OCI-LY7 (cell line): ENCODE data around the gene ACADVL. TPM values are rescaled to one million over a fixed set of nuclear protein-coding genes. Genes with fewer than 3 reads are reported as not detected.
A peak's percentile ranks its signal among the peaks of the same experiment; 100 is the strongest.

ENCODE experiments used
- BruUV-seq: library from RNA; stranded (reverse); fragments of 400-500 nt; replicated peaks from 2 replicates; lab custom pipeline; 2021; lab: Mats Ljungman, UMichigan
- CTCF ChIA-PET: fragments of 300-600 bp; sonication (Branson Sonifier 250); formaldehyde crosslinking; loops from one replicate; lab custom pipeline; 2022; ENCODE audit warnings: antibody characterized with exemption; ENCODE audit not compliant: unreplicated experiment; lab: Charles Lee
- POLR2A ChIA-PET: fragments of 300-600 bp; sonication (Branson Sonifier 250); formaldehyde crosslinking; loops from one replicate; lab custom pipeline; 2022; ENCODE audit warnings: antibody characterized with exemption; lab: Charles Lee
- DNase-seq: peaks from one replicate; pipeline ENCODE4 v3.0.0-alpha.2; 2015; ENCODE audit warnings: low spot score
- H2AFZ ChIP-seq: fragments of 200-600 bp; sonication (generic), shearing (Covaris generic); 2 replicates; pipeline ENCODE4 v1.6.1; 2014; ENCODE audit warnings: mild to moderate bottlenecking, antibody characterized with exemption, low read length, moderate library complexity
- H3K27ac ChIP-seq: fragments of 200-600 bp; sonication (generic); 2 replicates; pipeline ENCODE4 v1.5.1; 2014; ENCODE audit warnings: mixed run types, low read depth, mild to moderate bottlenecking, moderate library complexity, low read length, inconsistent platforms; ENCODE audit not compliant: poor library complexity, severe bottlenecking
- H3K36me3 ChIP-seq: fragments of 200-600 bp; sonication (generic); 2 replicates; pipeline ENCODE4 v1.6.1; 2014; ENCODE audit warnings: mild to moderate bottlenecking, antibody characterized with exemption, low read length, moderate library complexity, mixed read lengths; ENCODE audit not compliant: insufficient read depth
- H3K4me1 ChIP-seq: fragments of 200-600 bp; sonication (generic); 2 replicates; pipeline ENCODE4 v1.5.1; 2014; ENCODE audit warnings: mild to moderate bottlenecking, low read length; ENCODE audit not compliant: insufficient read depth, poor library complexity, severe bottlenecking
- H3K4me2 ChIP-seq: fragments of 200-600 bp; sonication (generic); 2 replicates; pipeline ENCODE4 v1.6.1; 2014; ENCODE audit warnings: mild to moderate bottlenecking, low read length
- H3K4me3 ChIP-seq: fragments of 200-600 bp; sonication (generic); 2 replicates; pipeline ENCODE4 v1.5.1; 2014; ENCODE audit warnings: mild to moderate bottlenecking, low read depth, low read length; ENCODE audit not compliant: poor library complexity, severe bottlenecking
- H3K79me2 ChIP-seq: fragments of 200-600 bp; sonication (generic); 2 replicates; pipeline ENCODE4 v1.6.1; 2016; ENCODE audit warnings: low read depth, mild to moderate bottlenecking, low read length, moderate library complexity, mixed read lengths; ENCODE audit not compliant: insufficient read depth
- H3K9me2 ChIP-seq: fragments of 200-600 bp; sonication (generic); 2 replicates; pipeline ENCODE4 v1.6.1; 2016; ENCODE audit warnings: mild to moderate bottlenecking, low read length, mixed read lengths; ENCODE audit not compliant: insufficient read depth
- H3K9me3 ChIP-seq: fragments of 200-600 bp; sonication (generic); 2 replicates; pipeline ENCODE4 v1.6.1; 2014; ENCODE audit warnings: mild to moderate bottlenecking, mixed run types, low read length, mixed read lengths
- H4K20me1 ChIP-seq: fragments of 200-600 bp; sonication (generic); 2 replicates; pipeline ENCODE4 v1.6.1; 2014; ENCODE audit warnings: mild to moderate bottlenecking, antibody characterized with exemption, low read length, moderate library complexity, mixed read lengths; ENCODE audit not compliant: insufficient read depth
- CTCF ChIP-seq: fragments of 200-600 bp; sonication (generic); conservative IDR thresholded peaks from 2 replicates; pipeline ENCODE4 v1.5.1; 2014; ENCODE audit warnings: mild to moderate bottlenecking, antibody characterized with exemption, low read length, moderate library complexity, mixed read lengths
- EZH2phosphoT487 ChIP-seq: fragments of 200-600 bp; sonication (generic); IDR thresholded peaks from 2 replicates; pipeline ENCODE4 v1.6.1; 2018; ENCODE audit warnings: low read depth, borderline replicate concordance, mild to moderate bottlenecking, mixed run types, antibody characterized with exemption, low read length, moderate library complexity, mixed read lengths
- intact Hi-C: fragments of 100-400 bp; cut with micrococcal nuclease; formaldehyde crosslinking; loops from one replicate; pipeline ENCODE4 v1.10.0; 2022; ENCODE audit not compliant: unreplicated experiment
- total RNA-seq, 2 experiments: library from RNA; depleted of rRNA in 1 of 2; stranded (reverse); fragments of >200 nt in 1 of 2; shearing (Covaris generic) in 1 of 2; gene quantifications; 2 replicates each; pipeline ENCODE4 v1.2.3, GENCODE V29; 2014 to 2022

The ACADVL gene
- total RNA-seq, 2 experiments from 2014 or later = 204 to 297 TPM

GRCh38 chr17:7218166-7218565 is 1.6 kb upstream of the ACADVL start:
- TF ChIP-seq CTCF = no peak
- TF ChIP-seq EZH2phosphoT487 = no peak
- DNase-seq = no peak
- no peaks in the 10 kb centered on the region for H3K9me3 ChIP-seq
- no peaks in the 10 kb centered on the region for H4K20me1 ChIP-seq
- H2AFZ ChIP-seq = peak overlapping the region; percentile 17; the same call in 1 of the 2 replicates
- H3K4me2 ChIP-seq = peak overlapping the region; percentile 91
- BruUV-seq = no TSS peak
- H3K27ac ChIP-seq = peak overlapping the region; percentile 71
- peaks cover 64% of the 10 kb centered on the region for H3K4me1 ChIP-seq
- CTCF ChIA-PET = no interaction called here
- no peaks in the 10 kb centered on the region for H3K9me2 ChIP-seq
- peak overlapping the region; percentile 75 for H3K4me3 ChIP-seq
- peaks cover 19% of the 10 kb centered on the region for H3K79me2 ChIP-seq
- peaks cover 25% of the 10 kb centered on the region; the same call in 1 of the 2 replicates for H3K36me3 ChIP-seq
- POLR2A ChIA-PET = no interaction called here
- intact Hi-C loops = no loop called here

DNA sequence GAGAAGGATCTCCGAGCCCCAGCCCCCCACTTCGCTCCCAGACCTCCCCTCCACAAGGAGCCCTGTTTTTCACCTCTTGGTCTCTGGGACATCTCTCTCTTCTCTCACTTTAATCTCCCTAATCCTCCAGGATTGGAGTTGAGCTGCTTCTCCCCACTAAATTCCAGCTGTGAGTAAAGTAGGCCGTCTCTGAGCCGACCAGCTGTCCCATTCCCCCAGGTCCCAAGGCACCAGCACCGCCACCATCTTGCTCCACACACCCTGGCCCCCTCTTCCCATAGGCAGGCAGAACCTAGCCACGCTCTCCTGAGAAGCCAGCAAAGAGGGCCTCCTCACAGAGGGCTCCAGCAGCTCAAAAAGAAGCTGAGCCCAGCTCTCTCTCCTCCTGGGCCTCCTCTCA is 980 bp upstream of the ACADVL start:
- ChIA-PET POLR2A (interaction anchor here (0.5 to 1.5 kb wide), 3 partner anchors 24 to 536 kb away, joined by 3 to 4 read pairs (median 3); partner anchors contain the start of gene GABARAP), CTCF (interaction anchor here (0.6 kb wide), 1 partner anchor 90 kb away, joined by 3 read pairs; no protein-coding TSS in a partner anchor)
- Histone ChIP-seq H3K9me3 (no peaks in the 10 kb centered on the region), H3K4me3 (no peak overlapping the region), H3K9me2 (no peaks in the 10 kb centered on the region), H3K4me1 (peaks cover 59% of the 10 kb centered on the region), H3K36me3 (peaks cover 31% of the 10 kb centered on the region), H3K27ac (peak overlapping the region; percentile 71), H3K79me2 (peaks cover 13% of the 10 kb centered on the region), H2AFZ (peak overlapping the region; percentile 26; the same call in 1 of the 2 replicates), H4K20me1 (no peaks in the 10 kb centered on the region), H3K4me2 (peak overlapping the region; percentile 91)
- intact Hi-C loops = no loop called here
- TF ChIP-seq CTCF (no peak), EZH2phosphoT487 (no peak)
- no peak for DNase-seq
- BruUV-seq = no TSS peak

DNA sequence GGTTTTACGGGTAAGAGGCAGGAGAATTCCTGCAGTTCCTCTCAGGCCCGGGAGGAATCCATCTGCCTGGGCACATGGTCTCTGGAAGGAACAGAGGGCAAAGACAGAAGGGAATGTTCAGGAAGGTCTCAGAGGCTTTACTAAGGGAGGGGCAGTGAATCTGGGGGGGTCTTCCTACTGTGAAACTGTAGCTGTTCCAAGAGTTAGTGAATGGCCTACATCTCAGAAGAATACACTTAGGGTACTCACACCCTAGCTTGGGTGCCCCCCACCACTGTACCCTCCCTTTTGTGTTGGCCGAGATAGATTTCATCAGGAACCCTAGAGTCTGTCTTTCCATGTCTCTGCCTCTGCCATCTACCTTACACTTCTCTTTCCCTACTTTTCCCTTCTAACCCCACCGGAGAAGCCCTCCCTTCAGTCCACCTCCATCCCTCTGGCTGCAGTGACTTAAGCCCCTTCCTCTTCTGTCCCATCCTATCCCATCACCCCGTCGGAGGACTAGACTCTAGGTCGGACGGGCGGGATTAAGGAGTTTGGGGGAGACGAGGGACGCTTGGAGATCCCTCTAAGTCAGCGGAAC is 418 bp upstream of the ACADVL start:
- no TSS peak for BruUV-seq

More for the DNA sequence above, 418 bp upstream of the ACADVL start:
- H2AFZ ChIP-seq = peak overlapping the region; percentile 26; the same call in 1 of the 2 replicates
- H3K9me2 ChIP-seq = no peaks in the 10 kb centered on the region
- no peaks in the 10 kb centered on the region for H3K9me3 ChIP-seq
- peaks cover 37% of the 10 kb centered on the region for H3K36me3 ChIP-seq
- TF ChIP-seq EZH2phosphoT487 (no peak), CTCF (no peak)
- H3K4me3 ChIP-seq = peak overlapping the region; percentile 78
- H3K4me2 ChIP-seq = peak overlapping the region; percentile 91
- H4K20me1 ChIP-seq = no peaks in the 10 kb centered on the region
- ChIA-PET POLR2A (interaction anchor here (0.5 to 1.5 kb wide), 3 partner anchors 23 to 535 kb away, joined by 3 to 4 read pairs (median 3); partner anchors contain the start of gene GABARAP), CTCF (interaction anchor here (0.6 kb wide), 1 partner anchor 90 kb away, joined by 3 read pairs; no protein-coding TSS in a partner anchor)
- H3K79me2 ChIP-seq = peaks cover 13% of the 10 kb centered on the region
- peaks cover 56% of the 10 kb centered on the region for H3K4me1 ChIP-seq
- DNase-seq = no peak
- intact Hi-C loops = no loop called here
- peak overlapping the region; percentile 71 for H3K27ac ChIP-seq
